ENCODE data around the gene RASAL2.

The RASAL2 gene

GRCh38 chr1:178407655-178408054 lies 313.8 kb downstream of the RASAL2 start:
- no peak for DNase-seq

GRCh38 chr1:178408871-178409270 lies 315.0 kb downstream of the RASAL2 start:
- no peak for DNase-seq

GRCh38 chr1:178409541-178409940 lies 315.6 kb downstream of the RASAL2 start:
- no peak for DNase-seq

GRCh38 chr1:178411756-178412399 lies 318.0 kb downstream of the RASAL2 start:
- no peak for DNase-seq

- DNase-seq = no peak
Observed at GRCh38 chr1:178412400-178412770, 318.5 kb downstream of the RASAL2 start.

- no peak for DNase-seq
Observed at GRCh38 chr1:178417858-178418257, 324.0 kb downstream of the RASAL2 start.

GRCh38 chr1:178418284-178418955 lies 324.5 kb downstream of the RASAL2 start:
- DNase-seq = no peak

GRCh38 chr1:178434360-178434759 lies 340.5 kb downstream of the RASAL2 start:
- DNase-seq = no peak

GRCh38 chr1:178434899-178435435 lies 341.1 kb downstream of the RASAL2 start:
- DNase-seq = no peak

GRCh38 chr1:178436899-178437298 lies 343.0 kb downstream of the RASAL2 start:
- no peak for DNase-seq

GRCh38 chr1:178438432-178438831 lies 344.5 kb downstream of the RASAL2 start:
- DNase-seq = no peak

GRCh38 chr1:178442925-178443324 lies 349.0 kb downstream of the RASAL2 start:
- no peak for DNase-seq

- DNase-seq = no peak
Observed at GRCh38 chr1:178450871-178451270, 357.0 kb downstream of the RASAL2 start.

GRCh38 chr1:178451529-178451928 lies 357.6 kb downstream of the RASAL2 start:
- DNase-seq = no peak

- no peak for DNase-seq
Observed at GRCh38 chr1:178452013-178452412, 358.1 kb downstream of the RASAL2 start.

- DNase-seq = no peak
Observed at GRCh38 chr1:178456472-178456871, 362.6 kb downstream of the RASAL2 start.

GRCh38 chr1:178457651-178458050 lies 363.7 kb downstream of the RASAL2 start:
- no peak for DNase-seq

GRCh38 chr1:178458203-178458602 lies 364.3 kb downstream of the RASAL2 start:
- DNase-seq = no peak

GRCh38 chr1:178461104-178461503 lies 367.2 kb downstream of the RASAL2 start:
- DNase-seq = no peak

GRCh38 chr1:178461701-178462100 lies 367.8 kb downstream of the RASAL2 start:
- no peak for DNase-seq

GRCh38 chr1:178464141-178464540 lies 370.2 kb downstream of the RASAL2 start:
- DNase-seq = no peak

- no peak for DNase-seq
Observed at GRCh38 chr1:178464566-178464965, 370.7 kb downstream of the RASAL2 start.

- DNase-seq = no peak
Observed at GRCh38 chr1:178465011-178465410, 371.1 kb downstream of the RASAL2 start.

GRCh38 chr1:178467837-178468236 lies 373.9 kb downstream of the RASAL2 start:
- no peak for DNase-seq
